ENCODE results near the gene SPPL2A. TPM values are rescaled to one million over a fixed set of nuclear protein-coding genes. Genes with fewer than 3 reads are reported as not detected.

Gene SPPL2A
- total and polyA plus RNA-seq, 2 of the 13 experiments (the other 11 are each of a cell fraction or from before 2014, with no cell fraction given): 80.5 to 105 TPM

DNA sequence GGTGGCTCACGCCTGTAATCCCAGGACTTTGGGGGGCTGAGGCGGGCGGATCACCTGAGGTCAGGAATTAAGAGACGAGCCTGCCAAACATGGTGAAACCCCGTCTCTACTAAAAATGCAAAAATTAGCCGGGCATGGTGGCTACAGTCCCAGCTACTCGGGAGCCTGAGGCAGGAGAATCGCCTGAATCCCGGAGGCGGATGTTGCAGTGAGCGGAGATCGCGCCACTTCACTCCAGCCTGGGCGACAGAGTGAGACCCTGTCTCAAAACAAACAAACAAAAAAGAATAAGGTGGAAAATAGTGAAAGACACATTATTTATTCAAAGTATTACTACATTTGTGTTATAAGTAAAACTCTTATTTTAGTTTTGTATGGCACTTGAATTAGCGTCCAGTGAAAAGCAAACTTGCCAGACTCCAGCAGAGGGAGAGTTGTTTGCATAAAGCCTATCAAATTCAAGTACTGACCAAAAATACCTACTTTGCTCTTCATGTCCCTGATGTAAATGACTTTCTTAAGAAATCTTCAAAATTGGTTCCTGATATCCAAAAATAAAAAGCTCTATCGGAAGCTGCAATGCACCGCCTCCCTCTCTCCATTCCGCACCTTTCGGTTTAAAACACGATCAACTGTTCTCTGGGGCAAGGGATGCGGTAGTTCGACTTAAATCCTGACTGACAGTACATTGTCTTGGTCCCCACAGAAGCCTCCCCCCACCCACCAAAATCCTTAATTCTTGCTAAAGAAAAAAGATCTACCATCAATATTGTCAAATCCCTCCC, 80.1 kb downstream of the SPPL2A start (continued):
- TF ChIP-seq, protein P1, sequence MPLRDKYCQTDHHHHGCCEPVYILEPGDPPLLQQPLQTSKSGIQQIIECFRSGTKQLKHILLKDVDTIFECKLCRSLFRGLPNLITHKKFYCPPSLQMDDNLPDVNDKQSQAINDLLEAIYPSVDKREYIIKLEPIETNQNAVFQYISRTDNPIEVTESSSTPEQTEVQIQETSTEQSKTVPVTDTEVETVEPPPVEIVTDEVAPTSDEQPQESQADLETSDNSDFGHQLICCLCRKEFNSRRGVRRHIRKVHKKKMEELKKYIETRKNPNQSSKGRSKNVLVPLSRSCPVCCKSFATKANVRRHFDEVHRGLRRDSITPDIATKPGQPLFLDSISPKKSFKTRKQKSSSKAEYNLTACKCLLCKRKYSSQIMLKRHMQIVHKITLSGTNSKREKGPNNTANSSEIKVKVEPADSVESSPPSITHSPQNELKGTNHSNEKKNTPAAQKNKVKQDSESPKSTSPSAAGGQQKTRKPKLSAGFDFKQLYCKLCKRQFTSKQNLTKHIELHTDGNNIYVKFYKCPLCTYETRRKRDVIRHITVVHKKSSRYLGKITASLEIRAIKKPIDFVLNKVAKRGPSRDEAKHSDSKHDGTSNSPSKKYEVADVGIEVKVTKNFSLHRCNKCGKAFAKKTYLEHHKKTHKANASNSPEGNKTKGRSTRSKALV (CRISPR knock-in tag; IDR thresholded peaks at IDR 0.05): 0 out of 2 replicates have a peak, but pooled peaks have one; percentile 17
- no peak for TF ChIP-seq ZNF446 (CRISPR knock-in tag; IDR thresholded peaks at IDR 0.05)

DNA sequence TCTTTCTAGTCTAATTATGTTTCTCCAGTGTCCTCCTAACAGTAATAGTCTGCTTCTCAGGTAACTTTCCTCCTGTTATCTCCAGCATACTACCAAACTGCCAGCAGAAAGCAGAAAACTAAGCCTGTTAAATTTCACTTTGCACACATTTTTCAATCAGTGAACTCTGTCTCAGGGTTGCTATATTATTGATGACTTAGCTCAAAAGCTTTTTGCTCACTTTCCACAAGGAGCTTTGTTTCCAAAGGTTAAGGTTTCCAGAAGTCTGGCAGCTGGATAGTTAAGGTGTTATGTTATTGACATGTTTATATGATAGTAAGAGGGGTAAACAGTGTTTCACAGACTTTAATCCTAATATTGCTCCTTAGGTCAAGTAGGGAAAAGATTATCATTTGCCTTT, 84.0 kb downstream of the SPPL2A start:
- no peak overlapping the region for H3K4me3 ChIP-seq (replicated peaks in 1 of 3; ENCODE audit: insufficient read depth in 1 of 3, low read depth in 2 of 3, low read length in 3 of 3)
- H3K79me2 ChIP-seq (ENCODE audit: insufficient read depth, low read length): peaks cover 78% of the 10 kb centered on the region
- H3K9ac ChIP-seq (ENCODE audit: insufficient read depth, low read depth, low read length): no peak overlapping the region
- DNase-seq (ENCODE audit: low spot score) (no peak), FAIRE-seq (no peak), ATAC-seq (no peak)
- peaks cover 7% of the 10 kb centered on the region; the same call in 1 of the 2 replicates for H4K20me1 ChIP-seq (ENCODE audit: insufficient read depth, low read length)
- H3K4me2 ChIP-seq (ENCODE audit: low read depth, low read length): no peak overlapping the region
- H3K36me3 ChIP-seq (replicated peaks in 1 of 2; ENCODE audit: control insufficient read depth in 1 of 2, insufficient read depth in 2 of 2, low read length in 2 of 2): no peaks in the 10 kb centered on the region; a peak in 1 of 5 replicates
- TF ChIP-seq MAFK (conservative IDR thresholded peaks at IDR 0.05 in 1 of 2, IDR thresholded peaks at IDR 0.05 in 1 of 2; ENCODE audit: low read length in 2 of 2) (peak; percentile 50 to 59; a peak in 3 of 4 replicates), SMAD9 (CRISPR knock-in tag; IDR thresholded peaks at IDR 0.05) (no peak), MAFF (IDR thresholded peaks at IDR 0.05; ENCODE audit: low read depth, low read length) (peak; percentile 69)
- no TSS peak for BruUV-seq (replicated peaks)
- H3K27me3 ChIP-seq (ENCODE audit: control insufficient read depth in 1 of 2, insufficient read depth in 2 of 2, low read length in 2 of 2): no peaks in the 10 kb centered on the region; a peak in 1 of 5 replicates
- in situ Hi-C loops (cut with HindIII; ENCODE audit: extremely low pct_ligation_motif_present, low pct_unique_long_range_greater_than_20kb): no loop called here
- no peak overlapping the region for H2AFZ ChIP-seq (ENCODE audit: low read length)
- ChIA-PET POLR2A (interaction anchor here (0.6 kb wide), 1 partner anchor 85 kb away, joined by 3 read pairs; no protein-coding TSS in a partner anchor), CTCF (ENCODE audit: low intra/inter-chr PET ratio, low total read pairs) (no interaction called here)
- no peak overlapping the region for H3K27ac ChIP-seq (ENCODE audit: extremely low read length, insufficient read depth, low read length)
- H3K9me3 ChIP-seq (ENCODE audit: low read length): no peaks in the 10 kb centered on the region
- intact Hi-C loops (cut with micrococcal nuclease; ENCODE audit: unreplicated experiment): no loop called here
- peaks cover 56% of the 10 kb centered on the region for H3K4me1 ChIP-seq (ENCODE audit: insufficient read depth, low read length)

Data from HepG2 (cell line).